Measurements from ENCODE around the gene TSPO. TPM values are rescaled to one million over a fixed set of nuclear protein-coding genes. Genes with fewer than 3 reads are reported as not detected.

TSPO gene
- total RNA-seq, 4 donors from 2014 or later = 346 to 897 (median 746) TPM

GRCh38 chr22:43160497-43161126 is 9.3 kb downstream of the TSPO start:
- Histone ChIP-seq H3K4me3 (no peak overlapping the region), H3K4me1 (peaks cover 69% of the 10 kb centered on the region), H3K27me3 (no peaks in the 10 kb centered on the region), H3K27ac (no peak overlapping the region), H3K36me3 (peaks cover 31% of the 10 kb centered on the region), H3K9me3 (no peaks in the 10 kb centered on the region)
- TF ChIP-seq, protein P1, sequence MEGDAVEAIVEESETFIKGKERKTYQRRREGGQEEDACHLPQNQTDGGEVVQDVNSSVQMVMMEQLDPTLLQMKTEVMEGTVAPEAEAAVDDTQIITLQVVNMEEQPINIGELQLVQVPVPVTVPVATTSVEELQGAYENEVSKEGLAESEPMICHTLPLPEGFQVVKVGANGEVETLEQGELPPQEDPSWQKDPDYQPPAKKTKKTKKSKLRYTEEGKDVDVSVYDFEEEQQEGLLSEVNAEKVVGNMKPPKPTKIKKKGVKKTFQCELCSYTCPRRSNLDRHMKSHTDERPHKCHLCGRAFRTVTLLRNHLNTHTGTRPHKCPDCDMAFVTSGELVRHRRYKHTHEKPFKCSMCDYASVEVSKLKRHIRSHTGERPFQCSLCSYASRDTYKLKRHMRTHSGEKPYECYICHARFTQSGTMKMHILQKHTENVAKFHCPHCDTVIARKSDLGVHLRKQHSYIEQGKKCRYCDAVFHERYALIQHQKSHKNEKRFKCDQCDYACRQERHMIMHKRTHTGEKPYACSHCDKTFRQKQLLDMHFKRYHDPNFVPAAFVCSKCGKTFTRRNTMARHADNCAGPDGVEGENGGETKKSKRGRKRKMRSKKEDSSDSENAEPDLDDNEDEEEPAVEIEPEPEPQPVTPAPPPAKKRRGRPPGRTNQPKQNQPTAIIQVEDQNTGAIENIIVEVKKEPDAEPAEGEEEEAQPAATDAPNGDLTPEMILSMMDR (IDR thresholded peaks at IDR 0.05) = no peak
- TF ChIP-seq POLR2A (IDR thresholded peaks at IDR 0.05) (no peak), POLR2AphosphoS5 (IDR thresholded peaks at IDR 0.05) (no peak), EP300 (IDR thresholded peaks at IDR 0.05) (no peak)
- no peak for DNase-seq (ENCODE audit: low spot score in 2 of 2)
- WGBS = 96% methylated on average over 8 of the region's 8 CpGs

- Histone ChIP-seq H3K36me3 (peaks cover 39% of the 10 kb centered on the region), H3K27ac (no peak overlapping the region), H3K4me1 (peaks cover 53% of the 10 kb centered on the region), H3K9me3 (no peaks in the 10 kb centered on the region), H3K27me3 (no peaks in the 10 kb centered on the region), H3K4me3 (no peak overlapping the region)
- DNase-seq (ENCODE audit: low spot score in 2 of 2) = no peak
- 91% methylated on average over 7 of the region's 24 CpGs for WGBS
- TF ChIP-seq, protein P1 (IDR thresholded peaks at IDR 0.05) = no peak
- TF ChIP-seq POLR2AphosphoS5 (IDR thresholded peaks at IDR 0.05) (no peak), POLR2A (IDR thresholded peaks at IDR 0.05) (no peak), EP300 (IDR thresholded peaks at IDR 0.05) (no peak)
Observed at GRCh38 chr22:43162412-43163150, 11.2 kb downstream of the TSPO start.

- Histone ChIP-seq H3K4me1 (peaks cover 47% of the 10 kb centered on the region), H3K27me3 (no peaks in the 10 kb centered on the region), H3K36me3 (peaks cover 47% of the 10 kb centered on the region), H3K27ac (peak overlapping the region; percentile 65), H3K4me3 (no peak overlapping the region), H3K9me3 (no peaks in the 10 kb centered on the region)
- TF ChIP-seq POLR2AphosphoS5 (IDR thresholded peaks at IDR 0.05) = no peak
- TF ChIP-seq POLR2A (IDR thresholded peaks at IDR 0.05) = no peak
- TF ChIP-seq, protein P1 (IDR thresholded peaks at IDR 0.05) = no peak
- TF ChIP-seq EP300 (IDR thresholded peaks at IDR 0.05) = no peak
- DNase-seq (ENCODE audit: low spot score in 2 of 2) = no peak
- 33% methylated on average over 1 of the region's 18 CpGs for WGBS
Observed at GRCh38 chr22:43163241-43163795, 12.0 kb downstream of the TSPO start.

DNA sequence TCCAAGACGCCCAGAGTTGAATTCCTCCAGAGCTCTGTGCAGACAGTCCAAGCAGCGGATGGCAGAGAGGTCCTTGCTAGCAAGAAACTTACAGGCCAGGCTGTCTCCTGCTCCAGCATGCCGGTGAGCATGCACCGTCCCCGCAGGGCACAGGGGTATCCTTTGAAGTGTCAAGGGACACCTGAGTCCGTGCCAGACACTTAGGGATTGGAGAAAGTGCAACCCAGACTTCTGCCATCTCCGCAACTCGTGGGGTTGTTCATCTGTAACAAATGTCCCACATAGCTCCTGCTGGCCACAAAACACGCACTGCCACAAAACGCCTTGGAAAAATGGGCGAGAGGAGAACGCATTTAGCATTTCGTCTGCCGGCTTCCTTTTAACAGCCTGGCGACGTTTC is 13.3 kb downstream of the TSPO start:
- H3K4me3 ChIP-seq = no peak overlapping the region
- H3K27ac ChIP-seq = peak overlapping the region; percentile 12
- TF ChIP-seq POLR2AphosphoS5 (IDR thresholded peaks at IDR 0.05) = no peak
- no peak for TF ChIP-seq EP300 (IDR thresholded peaks at IDR 0.05)
- TF ChIP-seq, protein P1 (IDR thresholded peaks at IDR 0.05) = no peak
- no peak for TF ChIP-seq POLR2A (IDR thresholded peaks at IDR 0.05)
- no peaks in the 10 kb centered on the region for H3K9me3 ChIP-seq
- no peak for DNase-seq (ENCODE audit: low spot score in 2 of 2)
- peaks cover 52% of the 10 kb centered on the region for H3K36me3 ChIP-seq
- WGBS = 28% methylated on average over 16 of the region's 16 CpGs
- H3K4me1 ChIP-seq = peaks cover 38% of the 10 kb centered on the region
- H3K27me3 ChIP-seq = no peaks in the 10 kb centered on the region
